Measurements from ENCODE around the gene ASH1L. TPM values are rescaled to one million over a fixed set of nuclear protein-coding genes. Genes with fewer than 3 reads are reported as not detected.
"Not testable (repeated sequence)": the region's sequence is repeated elsewhere in the genome, so short reads cannot be mapped to it uniquely, and the experiment has no call there.

ASH1L gene
- total RNA-seq, 2 donors from 2014 or later, result 40.3 to 47.2 TPM

DNA sequence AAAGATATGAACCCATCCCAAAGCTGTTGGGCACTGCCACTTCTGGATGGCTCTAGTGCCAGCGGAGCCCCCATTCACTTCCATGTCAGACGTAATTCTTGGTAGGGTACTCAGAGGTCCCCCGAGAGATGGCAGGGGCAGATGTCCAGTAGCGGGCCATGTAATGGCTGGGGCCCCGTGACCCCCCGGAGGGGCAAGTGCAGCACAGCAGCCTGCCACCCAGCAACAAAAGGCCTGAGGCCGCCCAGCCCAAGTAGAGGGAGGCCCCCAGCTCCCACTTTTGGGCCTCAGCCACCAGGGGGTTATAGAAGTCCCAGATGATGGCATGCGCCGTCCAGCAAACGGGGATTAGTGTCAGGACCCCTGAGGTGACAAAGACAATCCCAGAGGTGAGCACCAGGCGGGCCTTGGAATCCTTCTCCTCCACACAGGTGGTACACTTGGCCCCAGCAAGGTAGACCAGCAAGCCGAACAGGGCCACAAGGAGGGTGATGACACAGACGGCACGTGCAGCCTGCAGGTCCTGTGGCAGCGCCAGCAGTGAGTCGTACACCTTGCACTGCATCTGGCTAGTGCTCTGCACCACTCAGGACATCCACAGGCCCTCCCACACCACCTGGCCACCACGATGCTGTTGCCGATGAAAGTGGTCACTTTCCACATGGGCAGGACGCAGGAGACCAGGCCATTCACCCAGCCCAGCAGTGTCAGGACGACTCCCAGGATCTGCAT is 28.1 kb upstream of the ASH1L start:
- H3K9me3 Mint-ChIP-seq; H3K36me3 Mint-ChIP-seq (ENCODE audit: insufficient read depth in 2 of 2); DNase-seq; H3K4me1 Mint-ChIP-seq (ENCODE audit: low read depth); H3K27ac Mint-ChIP-seq; ATAC-seq (replicated peaks in 1 of 2); H3K4me3 Mint-ChIP-seq; H3K27me3 Mint-ChIP-seq (ENCODE audit: low read depth): not testable (repeated sequence)

DNA sequence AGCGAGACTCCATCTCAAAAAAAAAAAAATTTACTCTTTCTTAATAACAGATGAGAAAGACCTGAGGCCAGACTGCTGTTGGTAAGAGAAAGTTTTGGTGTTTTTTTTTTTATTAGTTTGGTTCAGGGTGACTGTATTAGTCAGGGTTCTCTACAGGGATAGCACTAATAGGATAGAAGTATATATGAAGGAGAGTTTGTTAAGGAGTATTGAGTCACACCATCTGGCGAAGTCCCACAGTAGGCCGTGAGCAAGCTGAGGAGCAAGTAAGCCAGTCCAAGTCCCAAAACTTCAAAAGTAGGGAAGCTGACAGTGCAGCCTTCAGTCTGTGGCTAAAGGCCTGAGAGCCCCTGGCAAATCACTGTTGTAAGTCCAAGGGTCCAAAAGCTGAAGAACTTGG is 26.7 kb upstream of the ASH1L start:
- H3K9me3 Mint-ChIP-seq; H3K27me3 Mint-ChIP-seq (ENCODE audit: low read depth); ATAC-seq (replicated peaks in 1 of 2); DNase-seq; H3K4me1 Mint-ChIP-seq (ENCODE audit: low read depth); H3K4me3 Mint-ChIP-seq; H3K27ac Mint-ChIP-seq; H3K36me3 Mint-ChIP-seq (ENCODE audit: insufficient read depth in 2 of 2): not testable (repeated sequence)

DNA sequence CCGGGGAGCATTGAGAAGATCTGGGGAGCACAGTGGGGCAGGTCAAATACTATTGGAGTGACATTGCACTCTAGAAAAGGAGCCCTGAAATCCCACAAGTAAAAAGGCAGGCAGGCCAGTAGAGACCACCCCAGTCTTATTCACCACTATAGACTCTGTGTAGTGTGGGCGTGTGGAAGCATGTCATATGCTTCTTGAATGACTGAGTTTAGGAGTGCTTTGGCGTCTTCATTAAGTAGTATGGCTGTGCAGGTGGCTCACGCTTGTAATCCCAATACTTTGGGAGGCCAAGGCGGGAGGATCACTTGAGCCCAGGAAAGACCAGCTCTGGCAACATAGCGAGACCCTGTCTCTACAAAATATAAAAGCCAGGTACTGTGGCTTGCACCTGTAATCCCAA is 21.2 kb upstream of the ASH1L start:
- not testable (repeated sequence) for H3K9me3 Mint-ChIP-seq; DNase-seq; ATAC-seq (replicated peaks in 1 of 2); H3K4me3 Mint-ChIP-seq; H3K27ac Mint-ChIP-seq; H3K36me3 Mint-ChIP-seq (ENCODE audit: insufficient read depth in 2 of 2); H3K27me3 Mint-ChIP-seq (ENCODE audit: low read depth); H3K4me1 Mint-ChIP-seq (ENCODE audit: low read depth)

DNA sequence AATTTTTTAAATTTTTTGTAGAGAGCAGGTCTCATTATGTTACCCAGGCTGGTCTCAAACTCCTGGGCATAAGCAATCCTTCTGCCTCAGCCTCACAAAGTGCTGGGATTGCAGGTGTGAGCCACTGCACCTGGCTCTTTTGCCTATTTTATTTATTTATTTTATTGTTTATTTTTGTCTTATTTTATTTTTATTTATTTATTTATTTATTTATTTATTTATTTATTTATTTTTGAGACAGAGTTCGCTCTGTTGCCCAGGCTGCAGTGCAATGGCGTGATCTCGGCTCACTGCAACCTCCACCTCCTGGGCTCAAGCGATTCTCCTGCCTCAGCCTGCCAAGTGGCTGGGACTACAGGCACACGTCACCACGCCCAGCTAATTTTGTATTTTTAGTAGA is 13.0 kb upstream of the ASH1L start:
- not testable (repeated sequence) for H3K27me3 Mint-ChIP-seq (ENCODE audit: low read depth); H3K36me3 Mint-ChIP-seq (ENCODE audit: insufficient read depth in 2 of 2); DNase-seq; H3K27ac Mint-ChIP-seq; ATAC-seq (replicated peaks in 1 of 2); H3K9me3 Mint-ChIP-seq; H3K4me3 Mint-ChIP-seq
- peaks cover 20% of the 10 kb centered on the region for H3K4me1 Mint-ChIP-seq (ENCODE audit: low read depth)

DNA sequence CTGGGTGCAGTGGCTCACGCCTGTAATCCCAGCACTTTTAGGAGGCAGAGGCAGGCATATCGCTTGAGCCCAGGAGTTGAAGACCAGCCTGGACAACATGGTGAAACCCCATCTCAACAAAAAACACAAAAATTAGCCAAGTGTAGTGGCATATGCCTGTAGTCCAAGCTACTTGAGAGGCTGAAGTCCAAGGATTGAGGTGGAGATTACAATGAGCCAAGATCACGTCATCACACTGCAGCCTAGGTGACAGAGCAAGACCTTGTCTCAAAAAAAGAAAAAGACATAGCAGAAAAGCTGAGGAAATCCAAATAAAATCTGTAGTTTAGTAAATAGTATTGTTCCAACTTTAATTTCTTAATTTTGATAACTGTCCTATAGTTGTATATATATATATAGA is 11.5 kb upstream of the ASH1L start:
- ATAC-seq (replicated peaks in 1 of 2) (no peak), DNase-seq (no peak)
- no peak overlapping the region for H3K4me3 Mint-ChIP-seq
- H3K9me3 Mint-ChIP-seq, result no peaks in the 10 kb centered on the region
- H3K27ac Mint-ChIP-seq, result no peak overlapping the region
- H3K27me3 Mint-ChIP-seq (ENCODE audit: low read depth), result no peaks in the 10 kb centered on the region
- peaks cover 0 to 7% of the 10 kb centered on the region in 2 donors for H3K36me3 Mint-ChIP-seq (ENCODE audit: insufficient read depth in 2 of 2)
- H3K4me1 Mint-ChIP-seq (ENCODE audit: low read depth), result peaks cover 33% of the 10 kb centered on the region

DNA sequence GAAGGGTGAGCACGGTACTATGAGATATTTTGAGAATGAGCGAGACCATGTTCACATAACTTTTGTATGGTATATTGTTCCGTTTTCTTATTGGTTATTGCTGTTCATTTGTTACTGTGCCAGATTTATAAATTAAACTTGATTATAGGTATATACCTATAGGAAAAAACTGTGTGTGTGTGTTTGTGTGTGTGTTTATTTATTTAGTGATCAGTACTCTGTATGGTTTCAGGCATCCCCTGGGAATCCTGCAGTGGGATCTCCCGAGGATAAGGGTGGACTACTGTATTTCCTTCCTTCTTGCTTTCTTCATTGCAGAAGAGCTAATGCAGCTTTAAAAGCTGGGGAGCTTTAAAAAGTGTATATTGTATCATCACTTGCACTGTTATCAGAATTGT is 8.0 kb upstream of the ASH1L start:
- no peak for DNase-seq

DNA sequence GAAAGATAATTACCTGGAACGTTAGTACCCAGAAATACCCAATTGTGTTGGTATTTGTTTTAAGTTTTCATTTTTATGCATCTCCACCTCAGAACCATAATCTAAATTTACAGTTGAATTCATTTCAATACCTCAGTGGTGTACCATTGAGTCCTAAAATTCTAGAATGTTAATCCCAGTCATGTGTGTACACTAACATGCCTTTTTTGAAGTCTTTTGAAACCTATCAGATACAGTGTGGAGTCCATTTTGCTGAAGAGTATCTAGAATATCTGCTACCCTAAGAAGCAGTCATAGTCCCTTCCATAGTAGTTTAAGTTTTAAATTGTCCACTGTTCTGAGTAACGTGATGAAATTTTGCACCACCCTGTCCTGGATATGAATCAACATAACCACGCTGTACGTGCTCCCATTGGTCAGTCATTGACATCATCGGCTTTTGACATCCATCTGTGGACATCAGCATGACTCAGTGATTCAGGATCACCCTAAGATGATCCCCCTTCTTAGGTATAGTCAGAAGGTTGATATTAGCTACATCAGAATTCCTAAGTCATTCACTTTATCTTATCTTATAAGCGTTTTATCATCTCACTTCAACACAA is 7.5 kb upstream of the ASH1L start:
- ATAC-seq (replicated peaks in 1 of 2), result peak; percentile 31 to 62
- no peak overlapping the region for H3K27ac Mint-ChIP-seq

More for the DNA sequence above, 8.0 kb upstream of the ASH1L start:
- H3K27me3 Mint-ChIP-seq (ENCODE audit: low read depth), result no peaks in the 10 kb centered on the region
- H3K36me3 Mint-ChIP-seq (ENCODE audit: insufficient read depth in 2 of 2), result peaks cover 0 to 7% of the 10 kb centered on the region in 2 donors
- no peaks in the 10 kb centered on the region for H3K9me3 Mint-ChIP-seq
- ATAC-seq (replicated peaks in 1 of 2), result no peak
- peak overlapping the region; percentile 46 for H3K27ac Mint-ChIP-seq
- peaks cover 40% of the 10 kb centered on the region for H3K4me1 Mint-ChIP-seq (ENCODE audit: low read depth)
- no peak overlapping the region for H3K4me3 Mint-ChIP-seq

DNA sequence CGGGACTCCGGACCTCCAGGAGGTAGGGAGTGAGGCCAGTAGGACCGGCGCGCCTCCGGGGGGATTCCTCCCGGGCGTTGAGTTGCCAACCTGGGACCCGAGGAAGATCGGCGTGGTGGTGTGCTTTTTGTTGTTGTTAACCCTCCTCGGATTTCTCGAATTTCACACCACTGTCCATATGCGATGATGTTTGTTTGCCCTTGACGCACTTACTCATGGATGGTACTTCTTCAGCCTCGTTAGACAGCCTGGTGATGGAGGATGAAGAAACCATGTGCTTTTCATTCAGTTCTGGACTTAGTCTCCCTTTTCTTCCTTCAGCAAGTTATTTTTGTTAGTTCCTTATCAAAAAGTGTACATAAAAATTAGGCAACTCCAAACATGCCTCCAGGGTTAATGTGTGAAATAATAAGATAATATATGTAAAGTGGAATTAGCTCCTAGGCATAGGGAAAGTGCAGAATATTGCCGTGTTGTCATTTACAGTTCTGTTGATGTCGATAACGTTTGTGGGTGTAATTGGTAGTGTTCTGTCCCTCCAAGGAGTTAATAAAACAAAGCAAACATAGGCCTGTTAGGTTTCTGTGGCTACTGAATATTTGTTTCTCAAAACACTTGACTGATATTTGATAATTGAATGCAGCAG is 897 bp upstream of the ASH1L start:
- peak overlapping the region; percentile 96 to 99 for H3K4me3 Mint-ChIP-seq
- ATAC-seq (replicated peaks in 1 of 2), result peak; percentile 6 to 8
- peak overlapping the region; percentile 99 for H3K27ac Mint-ChIP-seq
- H3K9me3 Mint-ChIP-seq; DNase-seq; H3K27me3 Mint-ChIP-seq (ENCODE audit: low read depth); H3K36me3 Mint-ChIP-seq (ENCODE audit: insufficient read depth in 2 of 2): not testable (repeated sequence)
- peaks cover 51% of the 10 kb centered on the region for H3K4me1 Mint-ChIP-seq (ENCODE audit: low read depth)

More for the DNA sequence above, 7.5 kb upstream of the ASH1L start:
- no peaks in the 10 kb centered on the region for H3K9me3 Mint-ChIP-seq
- no peak for DNase-seq
- peaks cover 41% of the 10 kb centered on the region for H3K4me1 Mint-ChIP-seq (ENCODE audit: low read depth)
- H3K36me3 Mint-ChIP-seq (ENCODE audit: insufficient read depth in 2 of 2), result peaks cover 0 to 7% of the 10 kb centered on the region in 2 donors
- H3K27me3 Mint-ChIP-seq (ENCODE audit: low read depth), result no peaks in the 10 kb centered on the region
- no peak overlapping the region for H3K4me3 Mint-ChIP-seq

DNA sequence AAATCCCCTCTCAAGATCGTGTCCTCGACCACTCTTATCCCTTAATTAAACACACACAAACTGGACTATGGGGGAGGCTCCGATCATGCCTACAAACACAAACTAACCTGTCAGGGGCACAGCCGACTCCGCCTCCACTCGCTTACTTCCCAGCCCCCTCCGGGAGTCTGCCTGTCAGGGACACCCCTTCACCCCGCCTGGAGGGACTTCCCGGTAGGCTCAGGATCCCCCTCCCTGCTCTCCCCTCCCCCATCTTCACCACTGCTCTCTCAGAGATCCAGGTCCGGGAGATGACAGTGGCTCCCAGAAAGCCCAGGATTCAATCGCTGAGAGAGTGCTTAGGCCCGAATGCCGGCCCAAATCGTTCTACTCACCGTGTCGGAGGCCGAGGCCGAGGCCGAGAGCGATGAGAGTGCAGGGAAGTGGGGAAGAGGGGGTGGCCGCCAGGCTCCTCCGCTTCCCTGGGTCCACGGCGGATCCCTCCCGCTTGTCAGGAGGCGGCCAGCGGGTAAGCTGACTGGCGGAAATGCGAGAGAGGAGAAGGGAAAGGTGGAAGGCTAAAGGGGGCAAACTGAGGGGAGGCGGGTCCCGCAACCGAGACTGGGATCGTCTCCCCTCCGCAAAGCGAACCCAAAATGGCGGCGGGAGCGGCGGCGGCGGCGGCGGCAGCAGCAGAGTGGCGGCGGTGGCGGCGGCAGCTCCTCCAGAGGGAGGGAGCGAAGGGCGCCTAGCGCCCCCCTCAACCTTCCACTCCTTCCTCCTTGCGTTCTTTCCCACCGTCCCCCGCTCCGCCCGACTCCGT is 623 bp downstream of the ASH1L start:
- Mint-ChIP-seq H3K4me1 (ENCODE audit: low read depth) (peaks cover 62% of the 10 kb centered on the region), H3K27ac (peak overlapping the region; percentile 99), H3K4me3 (peak overlapping the region; percentile 96 to 99)
- peak; percentile 71 to 74 for DNase-seq
- not testable (repeated sequence) for H3K36me3 Mint-ChIP-seq (ENCODE audit: insufficient read depth in 2 of 2); H3K9me3 Mint-ChIP-seq; H3K27me3 Mint-ChIP-seq (ENCODE audit: low read depth)
- peak; percentile 6 to 34 for ATAC-seq (replicated peaks in 1 of 2)

DNA sequence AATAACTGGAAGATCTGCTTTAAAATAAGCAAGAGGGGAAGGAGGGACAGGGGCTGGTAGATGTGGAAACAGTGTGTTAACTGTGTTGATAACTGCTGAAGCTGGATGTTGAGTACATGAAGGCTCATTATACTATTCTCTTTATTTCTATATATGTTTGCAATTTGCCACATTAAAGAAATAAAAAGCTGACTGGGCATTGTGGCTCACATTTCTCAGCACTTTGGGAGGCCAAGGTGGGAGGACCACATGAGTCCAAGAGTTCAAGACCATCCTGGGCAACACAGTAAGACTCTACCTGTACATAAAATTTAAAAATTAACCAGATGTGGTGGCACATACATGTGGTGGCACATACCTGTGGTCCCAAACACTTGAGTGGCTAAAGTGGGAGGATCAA is 6.7 kb downstream of the ASH1L start:
- peaks cover 0 to 3% of the 10 kb centered on the region in 2 donors for H3K36me3 Mint-ChIP-seq (ENCODE audit: insufficient read depth in 2 of 2)
- no peak for ATAC-seq (replicated peaks in 1 of 2)
- no peaks in the 10 kb centered on the region for H3K27me3 Mint-ChIP-seq (ENCODE audit: low read depth)
- H3K27ac Mint-ChIP-seq, result no peak overlapping the region
- no peaks in the 10 kb centered on the region for H3K9me3 Mint-ChIP-seq
- H3K4me3 Mint-ChIP-seq, result no peak overlapping the region
- H3K4me1 Mint-ChIP-seq (ENCODE audit: low read depth), result peaks cover 48% of the 10 kb centered on the region
- DNase-seq, result no peak

DNA sequence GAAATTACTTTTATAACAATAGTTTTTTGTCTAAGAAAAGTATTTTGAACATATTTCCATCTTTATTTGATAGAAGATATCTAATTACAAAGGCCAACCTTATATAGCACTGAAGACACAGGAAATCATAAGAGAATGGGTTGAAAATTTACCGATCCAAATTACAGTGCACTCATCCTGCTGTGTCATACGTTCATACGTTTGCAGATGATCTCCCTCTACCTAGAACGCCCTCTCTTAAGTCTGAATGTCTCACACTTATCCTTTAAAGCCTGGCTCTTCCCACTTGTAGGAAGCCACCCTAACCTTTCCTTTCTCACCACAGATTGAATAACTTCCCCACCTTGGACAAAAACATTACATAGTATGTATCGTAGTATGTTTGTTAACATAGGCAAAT is 9.3 kb downstream of the ASH1L start:
- ATAC-seq (replicated peaks in 1 of 2), result no peak
- peaks cover 37% of the 10 kb centered on the region for H3K4me1 Mint-ChIP-seq (ENCODE audit: low read depth)
- H3K27me3 Mint-ChIP-seq (ENCODE audit: low read depth), result no peaks in the 10 kb centered on the region
- DNase-seq, result no peak
- peaks cover 3 to 8% of the 10 kb centered on the region in 2 donors for H3K36me3 Mint-ChIP-seq (ENCODE audit: insufficient read depth in 2 of 2)
- peaks cover 0 to 3% of the 10 kb centered on the region in 2 donors for H3K9me3 Mint-ChIP-seq
- H3K4me3 Mint-ChIP-seq, result no peak overlapping the region
- H3K27ac Mint-ChIP-seq, result peak overlapping the region; percentile 4

DNA sequence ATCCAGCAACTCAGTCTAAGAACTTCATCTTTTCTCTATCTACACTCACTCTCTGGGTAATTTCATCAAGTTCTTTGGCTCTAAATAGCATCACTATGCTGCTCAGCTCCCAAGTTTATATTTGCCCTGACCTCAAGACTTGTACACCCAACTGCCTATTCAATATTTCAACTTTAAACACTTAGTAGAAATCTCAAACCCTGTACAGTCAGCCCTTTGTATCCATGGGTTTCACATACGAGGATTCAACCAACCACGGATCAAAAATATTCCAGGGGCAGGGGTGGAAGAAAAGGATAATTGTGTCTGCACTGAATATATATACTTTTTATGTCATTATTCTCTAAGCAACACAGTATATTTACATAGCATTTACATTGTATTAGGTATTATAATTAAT is 13.9 kb downstream of the ASH1L start:
- Mint-ChIP-seq H3K4me3 (no peak overlapping the region), H3K4me1 (ENCODE audit: low read depth) (peaks cover 50% of the 10 kb centered on the region)

More for the DNA sequence above, 13.9 kb downstream of the ASH1L start:
- ATAC-seq (replicated peaks in 1 of 2) (no peak), DNase-seq (no peak)
- no peaks in the 10 kb centered on the region for H3K27me3 Mint-ChIP-seq (ENCODE audit: low read depth)
- H3K27ac Mint-ChIP-seq, result peak overlapping the region; percentile 14
- H3K9me3 Mint-ChIP-seq, result peaks cover 0 to 3% of the 10 kb centered on the region in 2 donors
- peaks cover 3 to 8% of the 10 kb centered on the region in 2 donors for H3K36me3 Mint-ChIP-seq (ENCODE audit: insufficient read depth in 2 of 2)
